Fibroblast of lung (primary cell): ENCODE data around the gene TNFSF18. TPM values are rescaled to one million over a fixed set of nuclear protein-coding genes. Genes with fewer than 3 reads are reported as not detected.

ENCODE experiments used
- DNase-seq, 2 donors: peaks; one replicate each; pipeline versions ENCODE4 v3.0.0 to v3.0.0-alpha.2; 2010; ENCODE audit warnings: low read depth in 2 of 2
- H2AFZ ChIP-seq: 2 replicates; pipeline ENCODE4 v1.5.1; 2012; ENCODE audit warnings: low read length, control low read depth, inconsistent platforms
- H3K27ac ChIP-seq: 2 replicates; pipeline ENCODE4 v1.5.1; 2011; ENCODE audit warnings: low read length, control low read depth; ENCODE audit not compliant: insufficient read depth
- H3K27me3 ChIP-seq: 2 replicates; pipeline ENCODE4 v1.5.1; 2011; ENCODE audit warnings: mild to moderate bottlenecking, low read length; ENCODE audit not compliant: control insufficient read depth, insufficient read depth
- H3K36me3 ChIP-seq: 2 replicates; pipeline ENCODE4 v1.5.1; 2011; ENCODE audit warnings: low read length; ENCODE audit not compliant: control insufficient read depth, insufficient read depth
- H3K4me1 ChIP-seq: 2 replicates; pipeline ENCODE4 v1.5.1; 2011; ENCODE audit warnings: low read length; ENCODE audit not compliant: control insufficient read depth, insufficient read depth; ENCODE audit errors: extremely low read depth
- H3K4me2 ChIP-seq: 2 replicates; pipeline ENCODE4 v1.5.1; 2011; ENCODE audit warnings: low read length, control low read depth; ENCODE audit not compliant: insufficient read depth; ENCODE audit errors: extremely low read depth
- H3K4me3 ChIP-seq, 4 experiments: fragments of 200-600 bp in 1 of 4; sonication (generic) in 1 of 4; replicated peaks in 1 of 4; 2 replicates each; pipeline ENCODE4 v1.5.1; 2011 to 2016; ENCODE audit warnings: low read length in 4 of 4, low read depth in 3 of 4, mild to moderate bottlenecking in 3 of 4, control low read depth in 2 of 4, inconsistent platforms in 1 of 4, mixed read lengths in 1 of 4; ENCODE audit not compliant: insufficient read depth in 1 of 4; ENCODE audit errors: control extremely low read depth in 1 of 4
- H3K79me2 ChIP-seq: 2 replicates; pipeline ENCODE4 v1.5.1; 2012; ENCODE audit warnings: mild to moderate bottlenecking, low read length, inconsistent platforms; ENCODE audit not compliant: control insufficient read depth, insufficient read depth
- H3K9ac ChIP-seq: 2 replicates; pipeline ENCODE4 v1.5.1; 2011; ENCODE audit warnings: mild to moderate bottlenecking, low read length, control low read depth; ENCODE audit not compliant: insufficient read depth
- H3K9me3 ChIP-seq: 2 replicates; pipeline ENCODE4 v1.5.1; 2012; ENCODE audit warnings: low read depth, low read length; ENCODE audit not compliant: control insufficient read depth, insufficient read depth
- H4K20me1 ChIP-seq: 2 replicates; pipeline ENCODE4 v1.5.1; 2011; ENCODE audit warnings: low read length; ENCODE audit not compliant: control insufficient read depth, insufficient read depth; ENCODE audit errors: extremely low read depth
- EZH2 ChIP-seq: IDR thresholded peaks from 2 replicates; pipeline ENCODE4 v1.5.1; 2012; ENCODE audit warnings: low read length, control low read depth, mild to moderate bottlenecking; ENCODE audit errors: missing control alignments
- polyA plus RNA-seq, 2 donors: library from polyadenylated mRNA; depleted of rRNA in 1 of 2; stranded (reverse) in 1 of 2; unstranded in 1 of 2; fragments of >200 nt; gene quantifications; 2 replicates each; pipeline ENCODE4 v1.2.1, GENCODE V29; 2011 to 2012; ENCODE audit warnings: missing spikeins in 1 of 2
- total RNA-seq: library from RNA; depleted of rRNA; stranded (reverse); fragments of >200 nt; gene quantifications from 2 replicates; pipeline ENCODE4 v1.2.1, GENCODE V29; 2014
- TF ChIP-seq, protein P1 (sequence below), 2 donors: IDR thresholded peaks in 1 of 2; conservative IDR thresholded peaks in 1 of 2; 1 replicate in 1 of 2; 2 replicates in 1 of 2; pipeline ENCODE4 v1.5.1; 2011 to 2012; ENCODE audit warnings: low read length in 2 of 2, control low read depth in 1 of 2, inconsistent platforms in 1 of 2, low read depth in 1 of 2, mild to moderate bottlenecking in 1 of 2

TNFSF18 gene
- total and polyA plus RNA-seq, 2 donors (not counting 1 experiment from before 2014, with no cell fraction given): 0.33 to 5.5 TPM

DNA sequence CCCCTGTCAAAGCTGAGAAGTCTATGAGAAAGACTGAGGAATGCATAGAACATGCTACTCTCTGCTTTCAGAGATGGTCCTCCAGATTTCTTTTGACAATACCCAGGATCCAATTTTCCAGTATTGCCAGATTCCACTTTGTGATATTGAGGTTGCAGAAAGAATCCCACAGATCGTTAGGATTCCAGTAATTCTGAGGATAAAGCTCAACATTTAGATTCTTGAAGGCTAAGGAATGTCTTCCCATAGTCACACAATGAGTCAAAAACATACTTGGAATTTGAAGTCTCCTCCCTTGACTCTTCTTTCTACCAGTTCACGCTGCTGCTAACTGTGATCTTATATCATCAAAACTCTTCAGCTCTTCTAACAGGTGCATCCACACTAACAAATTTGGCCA, 57.1 kb downstream of the TNFSF18 start:
- Histone ChIP-seq H4K20me1 (no peaks in the 10 kb centered on the region), H3K4me1 (no peaks in the 10 kb centered on the region), H3K79me2 (no peaks in the 10 kb centered on the region), H3K4me3 (no peak overlapping the region), H3K9ac (no peak overlapping the region), H3K27ac (no peak overlapping the region), H3K27me3 (no peaks in the 10 kb centered on the region), H3K36me3 (no peaks in the 10 kb centered on the region), H3K4me2 (no peak overlapping the region), H3K9me3 (no peaks in the 10 kb centered on the region), H2AFZ (no peak overlapping the region)
- no peak for TF ChIP-seq EZH2
- TF ChIP-seq, protein P1, sequence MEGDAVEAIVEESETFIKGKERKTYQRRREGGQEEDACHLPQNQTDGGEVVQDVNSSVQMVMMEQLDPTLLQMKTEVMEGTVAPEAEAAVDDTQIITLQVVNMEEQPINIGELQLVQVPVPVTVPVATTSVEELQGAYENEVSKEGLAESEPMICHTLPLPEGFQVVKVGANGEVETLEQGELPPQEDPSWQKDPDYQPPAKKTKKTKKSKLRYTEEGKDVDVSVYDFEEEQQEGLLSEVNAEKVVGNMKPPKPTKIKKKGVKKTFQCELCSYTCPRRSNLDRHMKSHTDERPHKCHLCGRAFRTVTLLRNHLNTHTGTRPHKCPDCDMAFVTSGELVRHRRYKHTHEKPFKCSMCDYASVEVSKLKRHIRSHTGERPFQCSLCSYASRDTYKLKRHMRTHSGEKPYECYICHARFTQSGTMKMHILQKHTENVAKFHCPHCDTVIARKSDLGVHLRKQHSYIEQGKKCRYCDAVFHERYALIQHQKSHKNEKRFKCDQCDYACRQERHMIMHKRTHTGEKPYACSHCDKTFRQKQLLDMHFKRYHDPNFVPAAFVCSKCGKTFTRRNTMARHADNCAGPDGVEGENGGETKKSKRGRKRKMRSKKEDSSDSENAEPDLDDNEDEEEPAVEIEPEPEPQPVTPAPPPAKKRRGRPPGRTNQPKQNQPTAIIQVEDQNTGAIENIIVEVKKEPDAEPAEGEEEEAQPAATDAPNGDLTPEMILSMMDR (conservative IDR thresholded peaks at IDR 0.05 in 1 of 2, IDR thresholded peaks at IDR 0.05 in 1 of 2; ENCODE audit: low read depth in 1 of 2, low read length in 2 of 2): no peak
- DNase-seq: peak in 1 of 2 donors; percentile 92

DNA sequence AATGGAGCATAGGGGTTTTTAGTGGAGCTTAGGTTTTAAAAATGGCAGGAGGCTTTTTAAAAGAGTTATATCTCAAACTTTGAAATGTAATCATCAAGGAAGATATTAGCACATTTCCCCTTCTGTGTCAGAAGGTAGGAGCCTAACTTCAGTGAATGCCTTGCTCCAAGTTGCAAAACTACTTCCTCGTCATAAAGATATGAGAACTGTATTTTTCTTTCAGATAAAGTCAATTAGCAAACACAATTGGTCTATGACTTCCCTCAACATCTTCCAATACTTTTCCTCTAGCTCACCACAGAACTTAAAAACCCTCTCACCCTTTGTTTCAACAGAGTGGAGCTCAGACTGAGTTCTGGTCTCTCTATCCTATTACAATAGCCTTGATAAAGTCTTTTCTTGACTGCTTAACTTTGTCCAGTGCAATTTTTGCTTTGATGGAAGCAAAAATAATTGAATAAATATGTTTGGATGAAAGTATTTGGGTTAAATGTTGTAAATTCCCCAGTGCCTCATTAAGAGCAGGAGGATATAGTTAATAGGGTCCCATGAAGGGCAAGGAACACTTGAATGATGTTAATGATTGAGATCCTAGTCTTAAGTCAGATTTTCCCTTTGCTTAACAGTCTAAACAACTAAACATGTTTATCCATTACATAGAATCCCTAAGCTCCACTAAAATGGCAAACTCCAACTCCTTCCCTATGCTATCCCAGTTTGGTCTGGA, 58.9 kb downstream of the TNFSF18 start:
- no peak for TF ChIP-seq EZH2
- TF ChIP-seq, protein P1 (conservative IDR thresholded peaks at IDR 0.05 in 1 of 2, IDR thresholded peaks at IDR 0.05 in 1 of 2; ENCODE audit: low read depth in 1 of 2, low read length in 2 of 2): no peak

DNA sequence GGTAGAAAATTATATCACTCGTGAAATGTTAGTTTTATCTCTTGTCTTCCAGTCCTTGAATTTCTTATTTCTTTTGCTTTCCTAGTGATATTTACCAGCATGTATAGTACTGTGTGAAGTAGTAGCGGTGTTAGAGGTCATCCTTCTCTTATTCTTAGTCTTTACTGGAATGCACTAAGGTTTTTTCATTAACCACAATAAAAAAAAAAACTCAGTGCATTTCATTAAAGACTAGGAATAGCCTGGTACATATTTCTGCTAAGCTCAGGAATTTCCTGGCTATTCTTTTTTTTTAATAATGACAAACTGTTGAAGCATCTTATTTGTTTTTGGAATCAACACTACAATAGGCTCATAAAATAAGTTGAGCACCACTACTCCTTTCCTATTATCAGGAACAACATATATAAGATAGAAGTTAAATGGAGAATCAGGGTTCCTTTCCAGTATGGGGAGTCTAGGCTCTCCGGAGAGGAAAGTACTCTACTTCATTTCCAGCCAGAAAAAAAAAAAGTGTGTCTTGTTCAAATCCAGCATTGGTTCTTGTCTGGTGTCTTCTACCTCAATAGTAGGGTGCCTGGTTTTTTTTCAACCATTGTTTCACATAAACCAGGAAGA, 60.0 kb downstream of the TNFSF18 start:
- Histone ChIP-seq H3K4me3 (no peak overlapping the region), H3K27ac (no peak overlapping the region), H3K9me3 (no peaks in the 10 kb centered on the region), H3K36me3 (no peaks in the 10 kb centered on the region), H3K4me1 (no peaks in the 10 kb centered on the region), H4K20me1 (no peaks in the 10 kb centered on the region), H3K27me3 (no peaks in the 10 kb centered on the region), H3K4me2 (no peak overlapping the region), H3K9ac (no peak overlapping the region), H3K79me2 (no peaks in the 10 kb centered on the region), H2AFZ (no peak overlapping the region)
- TF ChIP-seq, protein P1 (conservative IDR thresholded peaks at IDR 0.05 in 1 of 2, IDR thresholded peaks at IDR 0.05 in 1 of 2; ENCODE audit: low read depth in 1 of 2, low read length in 2 of 2): no peak
- TF ChIP-seq EZH2: no peak
- DNase-seq: peak; percentile 57 to 90

More for the DNA sequence above, 58.9 kb downstream of the TNFSF18 start:
- Histone ChIP-seq H3K79me2 (no peaks in the 10 kb centered on the region), H3K27me3 (no peaks in the 10 kb centered on the region), H3K9ac (no peak overlapping the region), H3K4me3 (no peak overlapping the region), H3K4me1 (no peaks in the 10 kb centered on the region), H3K36me3 (no peaks in the 10 kb centered on the region), H3K4me2 (no peak overlapping the region), H2AFZ (no peak overlapping the region), H4K20me1 (no peaks in the 10 kb centered on the region), H3K27ac (no peak overlapping the region), H3K9me3 (no peaks in the 10 kb centered on the region)
- no peak for DNase-seq
